NB4 (cell line): ENCODE data around the gene PRG3.

ENCODE experiments used
- DNase-seq: peaks from one replicate; pipeline ENCODE4 v3.0.0; 2010; ENCODE audit warnings: low read depth
- H3K4me3 ChIP-seq: one replicate; pipeline ENCODE4 v1.5.1; 2011; ENCODE audit warnings: mild to moderate bottlenecking, low read depth, low read length, moderate library complexity
- MYC ChIP-seq: IDR thresholded peaks from 2 replicates; pipeline ENCODE4 v1.6.1; 2011; ENCODE audit warnings: low read depth, low read length
- POLR2A ChIP-seq: IDR thresholded peaks from 2 replicates; pipeline ENCODE4 v1.6.1; 2011; ENCODE audit warnings: mild to moderate bottlenecking; ENCODE audit not compliant: insufficient read length; ENCODE audit errors: extremely low read depth
- TF ChIP-seq, protein P1 (sequence below): IDR thresholded peaks from one replicate; pipeline ENCODE4 v1.5.1; 2012; ENCODE audit warnings: low read depth, low read length
- TF ChIP-seq, protein P2 (sequence below): IDR thresholded peaks from 2 replicates; pipeline ENCODE4 v1.6.1; 2011; ENCODE audit warnings: low read depth, low read length

The PRG3 gene

DNA sequence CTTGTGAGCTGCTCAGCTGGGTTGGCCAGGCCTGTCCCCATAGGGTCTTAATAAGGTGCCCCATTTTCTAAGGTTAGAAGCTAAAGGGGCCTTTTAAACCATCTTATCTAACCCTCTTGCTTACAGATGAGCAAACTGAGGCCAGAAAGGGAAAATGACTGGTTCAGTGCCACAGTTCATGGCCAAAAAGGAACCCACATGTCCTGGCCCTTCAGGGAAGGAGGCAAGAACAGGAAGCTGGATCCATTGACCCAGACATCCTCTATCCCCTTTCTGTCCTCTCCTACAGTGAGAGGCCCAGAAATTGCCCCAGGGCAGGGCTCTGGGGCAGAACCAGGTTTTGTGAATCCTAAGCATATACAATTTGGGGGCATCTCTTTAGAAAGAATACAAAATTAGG lies 10.0 kb downstream of the PRG3 start:
- TF ChIP-seq, protein P1, sequence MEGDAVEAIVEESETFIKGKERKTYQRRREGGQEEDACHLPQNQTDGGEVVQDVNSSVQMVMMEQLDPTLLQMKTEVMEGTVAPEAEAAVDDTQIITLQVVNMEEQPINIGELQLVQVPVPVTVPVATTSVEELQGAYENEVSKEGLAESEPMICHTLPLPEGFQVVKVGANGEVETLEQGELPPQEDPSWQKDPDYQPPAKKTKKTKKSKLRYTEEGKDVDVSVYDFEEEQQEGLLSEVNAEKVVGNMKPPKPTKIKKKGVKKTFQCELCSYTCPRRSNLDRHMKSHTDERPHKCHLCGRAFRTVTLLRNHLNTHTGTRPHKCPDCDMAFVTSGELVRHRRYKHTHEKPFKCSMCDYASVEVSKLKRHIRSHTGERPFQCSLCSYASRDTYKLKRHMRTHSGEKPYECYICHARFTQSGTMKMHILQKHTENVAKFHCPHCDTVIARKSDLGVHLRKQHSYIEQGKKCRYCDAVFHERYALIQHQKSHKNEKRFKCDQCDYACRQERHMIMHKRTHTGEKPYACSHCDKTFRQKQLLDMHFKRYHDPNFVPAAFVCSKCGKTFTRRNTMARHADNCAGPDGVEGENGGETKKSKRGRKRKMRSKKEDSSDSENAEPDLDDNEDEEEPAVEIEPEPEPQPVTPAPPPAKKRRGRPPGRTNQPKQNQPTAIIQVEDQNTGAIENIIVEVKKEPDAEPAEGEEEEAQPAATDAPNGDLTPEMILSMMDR: no peak
- TF ChIP-seq, protein P2, sequence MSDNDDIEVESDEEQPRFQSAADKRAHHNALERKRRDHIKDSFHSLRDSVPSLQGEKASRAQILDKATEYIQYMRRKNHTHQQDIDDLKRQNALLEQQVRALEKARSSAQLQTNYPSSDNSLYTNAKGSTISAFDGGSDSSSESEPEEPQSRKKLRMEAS: no peak
- TF ChIP-seq MYC (no peak), POLR2A (no peak)
- no peak for DNase-seq
- no peak overlapping the region for H3K4me3 ChIP-seq

DNA sequence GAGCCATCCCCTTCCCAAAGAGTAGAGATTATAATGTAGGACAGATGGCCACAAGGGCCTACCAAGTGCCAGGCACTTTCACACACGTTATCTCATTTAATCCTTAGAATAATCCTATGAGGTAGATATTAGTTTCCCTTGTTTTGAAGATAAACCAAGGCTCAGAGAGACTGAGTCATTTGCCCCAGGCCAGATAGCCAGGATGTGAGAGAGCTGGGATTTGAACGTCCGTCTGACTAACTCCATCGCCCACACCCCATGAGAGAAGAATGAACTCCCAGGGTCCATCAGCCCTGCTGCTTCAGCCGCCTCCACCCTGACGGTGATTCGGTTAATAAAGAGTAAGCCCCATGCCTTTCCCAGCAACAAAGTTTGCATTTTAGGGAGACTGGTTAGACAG lies 10.7 kb downstream of the PRG3 start:
- TF ChIP-seq, protein P1: no peak
- TF ChIP-seq, protein P2: no peak
- TF ChIP-seq MYC: no peak
- DNase-seq: no peak
- H3K4me3 ChIP-seq: no peak overlapping the region

DNA sequence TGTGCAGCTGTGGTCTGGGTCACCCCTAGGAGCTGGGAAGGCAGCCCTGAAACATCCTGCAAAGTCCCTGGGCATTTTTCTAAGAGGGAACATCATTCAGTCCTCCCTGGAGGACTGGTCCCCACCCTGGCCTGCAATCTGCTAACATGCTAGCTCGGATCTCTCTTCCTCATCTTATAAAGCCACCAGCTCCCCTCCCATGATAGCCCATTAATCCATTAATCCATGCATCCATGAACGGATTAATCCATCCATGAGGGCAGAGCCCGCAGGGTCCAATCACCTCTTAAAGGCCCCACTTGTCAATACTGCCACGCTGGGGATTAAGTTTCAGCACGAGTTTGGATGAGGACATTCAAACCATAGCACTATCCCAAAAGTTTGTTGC lies 12.1 kb downstream of the PRG3 start:
- DNase-seq: no peak
- no peak for TF ChIP-seq POLR2A
- no peak for TF ChIP-seq MYC
- TF ChIP-seq, protein P2: no peak
- TF ChIP-seq, protein P1: no peak
- no peak overlapping the region for H3K4me3 ChIP-seq

DNA sequence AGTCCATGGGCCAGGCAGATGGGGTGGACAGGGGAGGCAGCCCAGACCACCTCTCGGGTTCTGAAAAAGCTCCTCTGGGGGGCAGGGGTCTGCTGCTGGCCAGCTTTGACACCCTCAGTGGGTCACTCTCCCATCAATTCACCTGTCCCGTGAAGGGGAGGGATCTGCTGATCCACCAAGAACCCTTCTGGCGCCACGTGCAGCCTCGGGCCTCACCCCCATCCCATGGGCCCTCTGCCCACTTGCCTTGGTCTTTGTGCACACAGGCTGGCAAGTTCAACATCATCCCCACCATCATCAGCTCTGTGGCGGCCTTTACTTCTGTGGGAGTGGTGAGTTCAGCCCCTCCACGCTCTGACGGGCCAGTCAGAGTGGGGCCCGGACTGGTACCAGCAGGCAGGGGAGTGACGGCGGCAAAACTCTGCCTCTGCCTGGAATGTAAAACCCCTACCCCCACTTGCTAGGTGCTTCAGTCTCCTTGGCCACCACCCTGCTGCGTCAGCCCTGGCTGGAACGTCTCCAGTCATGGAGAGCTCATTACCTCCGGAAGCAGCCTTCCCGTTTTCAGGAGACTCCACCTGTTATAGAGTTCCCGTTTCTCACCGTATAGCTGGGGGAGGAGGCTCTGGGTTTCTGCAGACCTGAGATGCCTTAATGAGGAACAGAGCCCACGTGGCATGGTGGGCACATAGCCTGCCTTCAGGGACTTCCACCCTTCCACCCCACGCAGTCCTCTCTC lies 12.7 kb downstream of the PRG3 start:
- TF ChIP-seq, protein P1: no peak
- TF ChIP-seq, protein P2: no peak
- no peak for TF ChIP-seq POLR2A
- no peak for TF ChIP-seq MYC
- H3K4me3 ChIP-seq: no peak overlapping the region
- DNase-seq: no peak

DNA sequence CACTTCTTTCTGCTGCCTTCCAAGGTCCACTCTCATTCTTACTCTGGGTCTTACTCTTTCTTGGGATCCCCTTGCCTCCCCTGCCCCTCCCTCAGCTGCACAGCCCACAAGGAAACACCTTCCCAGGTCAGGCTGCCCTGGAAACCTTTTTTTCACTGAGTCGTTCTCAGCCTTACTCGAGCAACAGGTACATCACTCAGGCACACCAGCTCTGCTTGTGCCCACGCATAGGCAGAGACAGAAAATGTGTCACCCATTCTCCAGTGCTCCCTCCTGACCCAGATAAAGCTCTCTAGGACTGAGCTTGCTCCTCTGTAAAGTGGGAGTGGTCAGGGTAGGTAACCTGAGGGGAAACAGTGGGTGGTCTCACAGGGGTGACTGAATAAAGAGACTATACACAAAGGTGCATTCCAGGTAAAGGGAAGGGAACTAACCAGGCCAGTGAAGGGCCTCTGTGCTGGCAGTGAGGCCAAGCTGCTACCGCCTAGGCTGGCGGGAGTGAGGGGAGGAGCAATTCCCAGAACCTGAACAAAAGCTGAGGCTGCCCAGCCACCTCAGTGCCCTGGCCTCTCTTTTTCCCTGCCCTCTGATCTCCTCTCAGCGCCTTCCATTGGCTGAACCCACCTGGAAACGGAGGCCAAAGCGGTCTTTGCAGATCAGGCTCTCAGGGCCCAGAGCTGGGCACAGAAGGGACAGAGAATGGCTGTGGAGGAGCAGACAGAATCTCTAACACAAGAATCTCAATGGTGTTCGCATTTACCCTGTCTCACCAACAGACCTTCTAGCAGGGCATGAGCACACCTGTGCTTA lies 15.9 kb downstream of the PRG3 start:
- no peak for DNase-seq
- no peak overlapping the region for H3K4me3 ChIP-seq

More for the DNA sequence above, 15.9 kb downstream of the PRG3 start:
- no peak for TF ChIP-seq MYC
- TF ChIP-seq, protein P1: no peak
- TF ChIP-seq, protein P2: no peak
- TF ChIP-seq POLR2A: no peak
